ENCODE measurements around the gene FSTL4. TPM values are rescaled to one million over a fixed set of nuclear protein-coding genes. Genes with fewer than 3 reads are reported as not detected.

Gene FSTL4
- total RNA-seq, 4 donors from 2014 or later: 0.27 to 1.6 (median 0.35) TPM; not detected in 1

- H3K27ac ChIP-seq: no peak overlapping the region
- TF ChIP-seq, protein P1, sequence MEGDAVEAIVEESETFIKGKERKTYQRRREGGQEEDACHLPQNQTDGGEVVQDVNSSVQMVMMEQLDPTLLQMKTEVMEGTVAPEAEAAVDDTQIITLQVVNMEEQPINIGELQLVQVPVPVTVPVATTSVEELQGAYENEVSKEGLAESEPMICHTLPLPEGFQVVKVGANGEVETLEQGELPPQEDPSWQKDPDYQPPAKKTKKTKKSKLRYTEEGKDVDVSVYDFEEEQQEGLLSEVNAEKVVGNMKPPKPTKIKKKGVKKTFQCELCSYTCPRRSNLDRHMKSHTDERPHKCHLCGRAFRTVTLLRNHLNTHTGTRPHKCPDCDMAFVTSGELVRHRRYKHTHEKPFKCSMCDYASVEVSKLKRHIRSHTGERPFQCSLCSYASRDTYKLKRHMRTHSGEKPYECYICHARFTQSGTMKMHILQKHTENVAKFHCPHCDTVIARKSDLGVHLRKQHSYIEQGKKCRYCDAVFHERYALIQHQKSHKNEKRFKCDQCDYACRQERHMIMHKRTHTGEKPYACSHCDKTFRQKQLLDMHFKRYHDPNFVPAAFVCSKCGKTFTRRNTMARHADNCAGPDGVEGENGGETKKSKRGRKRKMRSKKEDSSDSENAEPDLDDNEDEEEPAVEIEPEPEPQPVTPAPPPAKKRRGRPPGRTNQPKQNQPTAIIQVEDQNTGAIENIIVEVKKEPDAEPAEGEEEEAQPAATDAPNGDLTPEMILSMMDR (IDR thresholded peaks at IDR 0.05): no peak
- no peak for TF ChIP-seq POLR2A (IDR thresholded peaks at IDR 0.05)
- H3K4me3 ChIP-seq: no peak overlapping the region
- DNase-seq: no peak
- no peaks in the 10 kb centered on the region for H3K27me3 ChIP-seq
- H3K9me3 ChIP-seq: no peaks in the 10 kb centered on the region
- no peaks in the 10 kb centered on the region for H3K36me3 ChIP-seq
- no peaks in the 10 kb centered on the region for H3K4me1 ChIP-seq
Observed at GRCh38 chr5:133455676-133456075, 156.7 kb downstream of the FSTL4 start.

GRCh38 chr5:133454442-133454841 is 157.9 kb downstream of the FSTL4 start:
- Histone ChIP-seq H3K4me3 (no peak overlapping the region), H3K27ac (no peak overlapping the region), H3K9me3 (no peaks in the 10 kb centered on the region), H3K36me3 (no peaks in the 10 kb centered on the region), H3K27me3 (no peaks in the 10 kb centered on the region), H3K4me1 (no peaks in the 10 kb centered on the region)
- no peak for DNase-seq
- TF ChIP-seq POLR2A (IDR thresholded peaks at IDR 0.05): no peak
- TF ChIP-seq, protein P1 (IDR thresholded peaks at IDR 0.05): no peak

GRCh38 chr5:133453831-133454230 is 158.5 kb downstream of the FSTL4 start:
- H3K4me1 ChIP-seq: no peaks in the 10 kb centered on the region
- no peak overlapping the region for H3K27ac ChIP-seq
- H3K27me3 ChIP-seq: no peaks in the 10 kb centered on the region
- DNase-seq: no peak
- no peak overlapping the region for H3K4me3 ChIP-seq
- no peaks in the 10 kb centered on the region for H3K9me3 ChIP-seq
- H3K36me3 ChIP-seq: no peaks in the 10 kb centered on the region
- TF ChIP-seq, protein P1 (IDR thresholded peaks at IDR 0.05): no peak
- no peak for TF ChIP-seq POLR2A (IDR thresholded peaks at IDR 0.05)

- no peak for DNase-seq
- Histone ChIP-seq H3K4me1 (no peaks in the 10 kb centered on the region), H3K4me3 (no peak overlapping the region), H3K9me3 (no peaks in the 10 kb centered on the region), H3K36me3 (no peaks in the 10 kb centered on the region), H3K27ac (no peak overlapping the region), H3K27me3 (no peaks in the 10 kb centered on the region)
- TF ChIP-seq POLR2A (IDR thresholded peaks at IDR 0.05): no peak
- TF ChIP-seq, protein P1 (IDR thresholded peaks at IDR 0.05): no peak
Observed at GRCh38 chr5:133453084-133453780, 159.1 kb downstream of the FSTL4 start.

- Histone ChIP-seq H3K4me3 (no peak overlapping the region), H3K4me1 (no peaks in the 10 kb centered on the region), H3K27ac (no peak overlapping the region), H3K9me3 (no peaks in the 10 kb centered on the region), H3K27me3 (no peaks in the 10 kb centered on the region), H3K36me3 (no peaks in the 10 kb centered on the region)
- TF ChIP-seq, protein P1 (IDR thresholded peaks at IDR 0.05): no peak
- no peak for TF ChIP-seq POLR2A (IDR thresholded peaks at IDR 0.05)
- no peak for DNase-seq
Observed at GRCh38 chr5:133451926-133452325, 160.4 kb downstream of the FSTL4 start.

All from Peyer's patch (tissue), 4 donors.